ENCODE data around the gene KCNS1. TPM values are rescaled to one million over a fixed set of nuclear protein-coding genes. Genes with fewer than 3 reads are reported as not detected.
A peak's percentile ranks its signal among the peaks of the same experiment; 100 is the strongest.

Gene KCNS1
- total and polyA plus RNA-seq, 2 experiments from 2014 or later, result 0.37 to 3.2 TPM

DNA sequence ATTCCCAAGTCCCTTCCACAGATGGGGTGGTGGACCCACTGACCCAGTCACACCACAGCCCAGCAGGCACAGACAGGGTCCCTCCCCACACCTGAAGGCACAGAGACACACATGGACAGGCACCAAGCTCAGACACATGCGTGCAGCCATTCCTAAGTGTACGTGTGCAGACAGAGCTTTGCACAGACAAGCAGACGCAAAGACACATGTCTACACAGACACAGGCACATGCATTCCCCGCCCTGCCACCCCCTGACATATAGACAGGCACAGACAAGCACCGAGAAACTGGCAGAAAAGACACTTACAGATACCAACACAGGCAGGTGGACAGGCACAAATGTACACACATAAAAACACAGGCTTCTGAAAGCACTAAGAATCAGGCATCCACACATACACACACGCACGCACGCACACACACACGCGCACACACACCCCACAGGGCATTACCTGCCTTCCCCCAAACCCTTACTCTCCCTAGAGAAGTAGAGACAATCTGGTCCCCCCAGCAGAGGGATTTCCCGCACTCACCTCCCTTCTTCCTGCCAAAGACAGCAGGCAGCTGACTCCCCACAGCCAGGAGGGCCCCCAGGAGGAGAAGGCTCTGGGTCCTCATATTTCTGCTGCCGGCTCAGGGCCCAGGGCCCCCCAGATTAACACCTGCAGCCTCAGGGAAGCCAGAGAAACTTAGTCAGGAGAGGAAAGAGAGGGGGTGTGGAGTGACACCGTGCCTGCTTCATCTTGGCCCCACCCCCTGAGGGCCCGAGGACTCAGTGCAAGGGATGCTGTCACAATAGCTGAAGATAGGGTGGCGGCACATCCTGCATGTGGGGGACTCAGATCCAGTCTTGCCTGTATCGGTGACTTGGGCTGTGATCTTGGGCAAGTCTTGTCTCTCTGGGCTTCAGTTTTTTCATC is 13.8 kb upstream of the KCNS1 start, which contains the start of gene WFDC5:
TSS of gene WFDC5 (minus strand) at position 710 of the 921 bp plus-strand sequence. CDS start at position 619, 91 bp downstream.
- peak; percentile 47 for DNase-seq (ENCODE audit: low spot score)
- no peaks in the 10 kb centered on the region for H3K9me3 Mint-ChIP-seq
- H3K27ac ChIP-seq (ENCODE audit: low read depth), result no peak within 1 kb of the TSS
- no peak within 1 kb of the TSS for H3K27ac Mint-ChIP-seq
- no peaks in the 10 kb centered on the region for H4K20me1 ChIP-seq (replicated peaks; ENCODE audit: insufficient read depth)
- no peaks in the 10 kb centered on the region for H3K79me2 ChIP-seq (replicated peaks; ENCODE audit: insufficient read depth)
- TF ChIP-seq, protein P1, sequence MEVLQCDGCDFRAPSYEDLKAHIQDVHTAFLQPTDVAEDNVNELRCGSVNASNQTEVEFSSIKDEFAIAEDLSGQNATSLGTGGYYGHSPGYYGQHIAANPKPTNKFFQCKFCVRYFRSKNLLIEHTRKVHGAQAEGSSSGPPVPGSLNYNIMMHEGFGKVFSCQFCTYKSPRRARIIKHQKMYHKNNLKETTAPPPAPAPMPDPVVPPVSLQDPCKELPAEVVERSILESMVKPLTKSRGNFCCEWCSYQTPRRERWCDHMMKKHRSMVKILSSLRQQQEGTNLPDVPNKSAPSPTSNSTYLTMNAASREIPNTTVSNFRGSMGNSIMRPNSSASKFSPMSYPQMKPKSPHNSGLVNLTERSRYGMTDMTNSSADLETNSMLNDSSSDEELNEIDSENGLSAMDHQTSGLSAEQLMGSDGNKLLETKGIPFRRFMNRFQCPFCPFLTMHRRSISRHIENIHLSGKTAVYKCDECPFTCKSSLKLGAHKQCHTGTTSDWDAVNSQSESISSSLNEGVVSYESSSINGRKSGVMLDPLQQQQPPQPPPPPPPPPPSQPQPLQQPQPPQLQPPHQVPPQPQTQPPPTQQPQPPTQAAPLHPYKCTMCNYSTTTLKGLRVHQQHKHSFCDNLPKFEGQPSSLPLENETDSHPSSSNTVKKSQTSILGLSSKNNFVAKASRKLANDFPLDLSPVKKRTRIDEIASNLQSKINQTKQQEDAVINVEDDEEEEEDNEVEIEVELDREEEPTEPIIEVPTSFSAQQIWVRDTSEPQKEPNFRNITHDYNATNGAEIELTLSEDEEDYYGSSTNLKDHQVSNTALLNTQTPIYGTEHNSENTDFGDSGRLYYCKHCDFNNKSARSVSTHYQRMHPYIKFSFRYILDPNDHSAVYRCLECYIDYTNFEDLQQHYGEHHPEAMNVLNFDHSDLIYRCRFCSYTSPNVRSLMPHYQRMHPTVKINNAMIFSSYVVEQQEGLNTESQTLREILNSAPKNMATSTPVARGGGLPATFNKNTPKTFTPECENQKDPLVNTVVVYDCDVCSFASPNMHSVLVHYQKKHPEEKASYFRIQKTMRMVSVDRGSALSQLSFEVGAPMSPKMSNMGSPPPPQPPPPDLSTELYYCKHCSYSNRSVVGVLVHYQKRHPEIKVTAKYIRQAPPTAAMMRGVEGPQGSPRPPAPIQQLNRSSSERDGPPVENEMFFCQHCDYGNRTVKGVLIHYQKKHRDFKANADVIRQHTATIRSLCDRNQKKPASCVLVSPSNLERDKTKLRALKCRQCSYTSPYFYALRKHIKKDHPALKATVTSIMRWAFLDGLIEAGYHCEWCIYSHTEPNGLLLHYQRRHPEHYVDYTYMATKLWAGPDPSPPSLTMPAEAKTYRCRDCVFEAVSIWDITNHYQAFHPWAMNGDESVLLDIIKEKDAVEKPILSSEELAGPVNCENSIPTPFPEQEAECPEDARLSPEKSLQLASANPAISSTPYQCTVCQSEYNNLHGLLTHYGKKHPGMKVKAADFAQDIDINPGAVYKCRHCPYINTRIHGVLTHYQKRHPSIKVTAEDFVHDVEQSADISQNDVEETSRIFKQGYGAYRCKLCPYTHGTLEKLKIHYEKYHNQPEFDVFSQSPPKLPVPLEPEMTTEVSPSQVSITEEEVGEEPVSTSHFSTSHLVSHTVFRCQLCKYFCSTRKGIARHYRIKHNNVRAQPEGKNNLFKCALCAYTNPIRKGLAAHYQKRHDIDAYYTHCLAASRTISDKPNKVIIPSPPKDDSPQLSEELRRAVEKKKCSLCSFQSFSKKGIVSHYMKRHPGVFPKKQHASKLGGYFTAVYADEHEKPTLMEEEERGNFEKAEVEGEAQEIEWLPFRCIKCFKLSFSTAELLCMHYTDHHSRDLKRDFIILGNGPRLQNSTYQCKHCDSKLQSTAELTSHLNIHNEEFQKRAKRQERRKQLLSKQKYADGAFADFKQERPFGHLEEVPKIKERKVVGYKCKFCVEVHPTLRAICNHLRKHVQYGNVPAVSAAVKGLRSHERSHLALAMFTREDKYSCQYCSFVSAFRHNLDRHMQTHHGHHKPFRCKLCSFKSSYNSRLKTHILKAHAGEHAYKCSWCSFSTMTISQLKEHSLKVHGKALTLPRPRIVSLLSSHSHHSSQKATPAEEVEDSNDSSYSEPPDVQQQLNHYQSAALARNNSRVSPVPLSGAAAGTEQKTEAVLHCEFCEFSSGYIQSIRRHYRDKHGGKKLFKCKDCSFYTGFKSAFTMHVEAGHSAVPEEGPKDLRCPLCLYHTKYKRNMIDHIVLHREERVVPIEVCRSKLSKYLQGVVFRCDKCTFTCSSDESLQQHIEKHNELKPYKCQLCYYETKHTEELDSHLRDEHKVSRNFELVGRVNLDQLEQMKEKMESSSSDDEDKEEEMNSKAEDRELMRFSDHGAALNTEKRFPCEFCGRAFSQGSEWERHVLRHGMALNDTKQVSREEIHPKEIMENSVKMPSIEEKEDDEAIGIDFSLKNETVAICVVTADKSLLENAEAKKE (CRISPR knock-in tag; IDR thresholded peaks at IDR 0.05), result no peak
- H3K27me3 ChIP-seq (ENCODE audit: insufficient read depth), result no peaks in the 10 kb centered on the region
- H3K4me1 Mint-ChIP-seq, result peaks cover 10% of the 10 kb centered on the region; the same call in 2 of the 3 replicates
- H3K4me3 Mint-ChIP-seq, result no peak within 1 kb of the TSS
- peaks cover 3% of the 10 kb centered on the region for H3K27me3 Mint-ChIP-seq (ENCODE audit: insufficient read depth, low read depth, poor library complexity)
- H3K36me3 Mint-ChIP-seq (ENCODE audit: low read depth), result no peaks in the 10 kb centered on the region
- peaks cover 4% of the 10 kb centered on the region; the same call in 1 of the 2 replicates for H3K4me1 ChIP-seq (ENCODE audit: insufficient read depth)
- H2AFZ ChIP-seq, result peak within 1 kb of the TSS; percentile 91
- no peaks in the 10 kb centered on the region for H3F3A ChIP-seq (replicated peaks; ENCODE audit: low read depth)
- no peaks in the 10 kb centered on the region for H3K36me3 ChIP-seq (ENCODE audit: insufficient read depth)
- H3K4me2 ChIP-seq, result peak within 1 kb of the TSS; percentile 69
- peak within 1 kb of the TSS; percentile 36; the same call in 1 of the 2 replicates for H3K4me3 ChIP-seq
- ATAC-seq, result peak; percentile 62
- no peaks in the 10 kb centered on the region for H3K9me2 ChIP-seq (ENCODE audit: insufficient read depth)

DNA sequence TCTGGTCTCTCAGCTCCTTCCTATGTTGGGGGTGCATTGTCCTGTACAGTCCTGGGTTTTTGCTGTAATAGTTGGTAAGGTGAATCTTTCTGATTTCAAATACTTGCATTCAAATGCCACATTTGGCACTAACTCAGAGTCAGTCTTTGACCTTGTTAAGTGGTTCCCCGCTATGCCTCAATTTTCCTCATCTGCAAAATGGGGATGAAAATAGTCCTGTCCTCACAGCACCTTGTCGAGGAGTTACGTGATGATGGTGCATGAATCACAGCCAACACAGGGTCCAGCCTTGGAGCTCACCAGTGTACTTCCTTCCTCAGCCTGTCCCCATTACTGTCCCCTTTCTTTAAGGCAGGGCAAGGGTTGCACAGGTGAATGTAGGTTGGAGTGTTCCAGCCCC is 12.9 kb upstream of the KCNS1 start:
- no peaks in the 10 kb centered on the region for H3K27me3 ChIP-seq (ENCODE audit: insufficient read depth)
- H3K36me3 ChIP-seq (ENCODE audit: insufficient read depth), result no peaks in the 10 kb centered on the region
- Mint-ChIP-seq H3K27ac (no peak overlapping the region), H3K4me3 (no peak overlapping the region), H3K9me3 (no peaks in the 10 kb centered on the region), H3K36me3 (ENCODE audit: low read depth) (no peaks in the 10 kb centered on the region), H3K4me1 (peaks cover 10% of the 10 kb centered on the region; the same call in 2 of the 3 replicates), H3K27me3 (ENCODE audit: insufficient read depth, low read depth, poor library complexity) (peaks cover 3% of the 10 kb centered on the region)
- H3K27ac ChIP-seq (ENCODE audit: low read depth), result no peak overlapping the region
- no peak overlapping the region for H2AFZ ChIP-seq
- ATAC-seq (no peak), DNase-seq (ENCODE audit: low spot score) (no peak)
- no peaks in the 10 kb centered on the region for H3K9me2 ChIP-seq (ENCODE audit: insufficient read depth)
- H3K4me2 ChIP-seq, result no peak overlapping the region
- no peaks in the 10 kb centered on the region for H3F3A ChIP-seq (replicated peaks; ENCODE audit: low read depth)
- H3K4me1 ChIP-seq (ENCODE audit: insufficient read depth), result peaks cover 4% of the 10 kb centered on the region; the same call in 1 of the 2 replicates
- H4K20me1 ChIP-seq (replicated peaks; ENCODE audit: insufficient read depth), result no peaks in the 10 kb centered on the region
- H3K79me2 ChIP-seq (replicated peaks; ENCODE audit: insufficient read depth), result no peaks in the 10 kb centered on the region
- no peak overlapping the region for H3K4me3 ChIP-seq
- TF ChIP-seq, protein P2, sequence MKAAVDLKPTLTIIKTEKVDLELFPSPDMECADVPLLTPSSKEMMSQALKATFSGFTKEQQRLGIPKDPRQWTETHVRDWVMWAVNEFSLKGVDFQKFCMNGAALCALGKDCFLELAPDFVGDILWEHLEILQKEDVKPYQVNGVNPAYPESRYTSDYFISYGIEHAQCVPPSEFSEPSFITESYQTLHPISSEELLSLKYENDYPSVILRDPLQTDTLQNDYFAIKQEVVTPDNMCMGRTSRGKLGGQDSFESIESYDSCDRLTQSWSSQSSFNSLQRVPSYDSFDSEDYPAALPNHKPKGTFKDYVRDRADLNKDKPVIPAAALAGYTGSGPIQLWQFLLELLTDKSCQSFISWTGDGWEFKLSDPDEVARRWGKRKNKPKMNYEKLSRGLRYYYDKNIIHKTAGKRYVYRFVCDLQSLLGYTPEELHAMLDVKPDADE (IDR thresholded peaks at IDR 0.05), result no peak
- TF ChIP-seq EZH2 (IDR thresholded peaks at IDR 0.05; ENCODE audit: low read depth, unreplicated experiment), result no peak
- TF ChIP-seq JUNB (IDR thresholded peaks at IDR 0.05; ENCODE audit: unreplicated experiment), result no peak
- TF ChIP-seq, protein P3, sequence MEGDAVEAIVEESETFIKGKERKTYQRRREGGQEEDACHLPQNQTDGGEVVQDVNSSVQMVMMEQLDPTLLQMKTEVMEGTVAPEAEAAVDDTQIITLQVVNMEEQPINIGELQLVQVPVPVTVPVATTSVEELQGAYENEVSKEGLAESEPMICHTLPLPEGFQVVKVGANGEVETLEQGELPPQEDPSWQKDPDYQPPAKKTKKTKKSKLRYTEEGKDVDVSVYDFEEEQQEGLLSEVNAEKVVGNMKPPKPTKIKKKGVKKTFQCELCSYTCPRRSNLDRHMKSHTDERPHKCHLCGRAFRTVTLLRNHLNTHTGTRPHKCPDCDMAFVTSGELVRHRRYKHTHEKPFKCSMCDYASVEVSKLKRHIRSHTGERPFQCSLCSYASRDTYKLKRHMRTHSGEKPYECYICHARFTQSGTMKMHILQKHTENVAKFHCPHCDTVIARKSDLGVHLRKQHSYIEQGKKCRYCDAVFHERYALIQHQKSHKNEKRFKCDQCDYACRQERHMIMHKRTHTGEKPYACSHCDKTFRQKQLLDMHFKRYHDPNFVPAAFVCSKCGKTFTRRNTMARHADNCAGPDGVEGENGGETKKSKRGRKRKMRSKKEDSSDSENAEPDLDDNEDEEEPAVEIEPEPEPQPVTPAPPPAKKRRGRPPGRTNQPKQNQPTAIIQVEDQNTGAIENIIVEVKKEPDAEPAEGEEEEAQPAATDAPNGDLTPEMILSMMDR (conservative IDR thresholded peaks at IDR 0.05; ENCODE audit: low read depth in 2 of 2), result no peak
- no peak for TF ChIP-seq CREB1 (CRISPR knock-in tag; IDR thresholded peaks at IDR 0.05; ENCODE audit: low read depth)

All from GM23338 (cell line).